ENCODE data around the gene CLRN1. TPM values are rescaled to one million over a fixed set of nuclear protein-coding genes. Genes with fewer than 3 reads are reported as not detected.

Gene CLRN1
- total and polyA plus RNA-seq, 4 donors = not detected

DNA sequence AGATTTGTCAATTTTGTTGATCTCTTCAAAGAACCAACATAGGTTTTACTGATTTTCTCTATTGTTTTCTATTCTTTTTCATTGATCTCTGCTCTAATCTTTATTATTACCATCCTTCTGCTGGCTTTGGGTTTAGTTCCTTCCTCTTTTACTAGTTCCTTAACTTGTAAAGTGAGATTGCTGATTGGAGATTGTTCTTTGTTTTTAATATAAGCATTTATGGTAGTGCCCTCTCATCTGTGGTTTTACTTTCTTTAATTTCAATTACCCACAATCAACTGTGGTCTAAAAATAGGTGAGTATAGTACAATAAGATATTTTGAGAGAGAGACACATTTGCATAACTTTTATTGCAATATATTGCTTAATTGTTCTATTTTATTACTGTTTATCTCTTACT, 13.2 kb upstream of the CLRN1 start:
- H3K9me3 ChIP-seq (ENCODE audit: control insufficient read depth in 4 of 4, low read length in 3 of 4) = no peaks in the 10 kb centered on the region
- TF ChIP-seq GABPA (IDR thresholded peaks at IDR 0.05 in 1 of 2, conservative IDR thresholded peaks at IDR 0.05 in 1 of 2) = no peak
- TF ChIP-seq RXRA (IDR thresholded peaks at IDR 0.05) = no peak
- TF ChIP-seq NR2F2 (IDR thresholded peaks at IDR 0.05) = no peak
- no peak for TF ChIP-seq HNF4A (conservative IDR thresholded peaks at IDR 0.05)
- TF ChIP-seq FOXA2 (IDR thresholded peaks at IDR 0.05) = no peak
- TF ChIP-seq, protein P1, sequence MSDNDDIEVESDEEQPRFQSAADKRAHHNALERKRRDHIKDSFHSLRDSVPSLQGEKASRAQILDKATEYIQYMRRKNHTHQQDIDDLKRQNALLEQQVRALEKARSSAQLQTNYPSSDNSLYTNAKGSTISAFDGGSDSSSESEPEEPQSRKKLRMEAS (IDR thresholded peaks at IDR 0.05) = no peak
- TF ChIP-seq, protein P2, sequence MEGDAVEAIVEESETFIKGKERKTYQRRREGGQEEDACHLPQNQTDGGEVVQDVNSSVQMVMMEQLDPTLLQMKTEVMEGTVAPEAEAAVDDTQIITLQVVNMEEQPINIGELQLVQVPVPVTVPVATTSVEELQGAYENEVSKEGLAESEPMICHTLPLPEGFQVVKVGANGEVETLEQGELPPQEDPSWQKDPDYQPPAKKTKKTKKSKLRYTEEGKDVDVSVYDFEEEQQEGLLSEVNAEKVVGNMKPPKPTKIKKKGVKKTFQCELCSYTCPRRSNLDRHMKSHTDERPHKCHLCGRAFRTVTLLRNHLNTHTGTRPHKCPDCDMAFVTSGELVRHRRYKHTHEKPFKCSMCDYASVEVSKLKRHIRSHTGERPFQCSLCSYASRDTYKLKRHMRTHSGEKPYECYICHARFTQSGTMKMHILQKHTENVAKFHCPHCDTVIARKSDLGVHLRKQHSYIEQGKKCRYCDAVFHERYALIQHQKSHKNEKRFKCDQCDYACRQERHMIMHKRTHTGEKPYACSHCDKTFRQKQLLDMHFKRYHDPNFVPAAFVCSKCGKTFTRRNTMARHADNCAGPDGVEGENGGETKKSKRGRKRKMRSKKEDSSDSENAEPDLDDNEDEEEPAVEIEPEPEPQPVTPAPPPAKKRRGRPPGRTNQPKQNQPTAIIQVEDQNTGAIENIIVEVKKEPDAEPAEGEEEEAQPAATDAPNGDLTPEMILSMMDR (IDR thresholded peaks at IDR 0.05; ENCODE audit: low read depth, low read length, missing input control) = no peak
- no peak for TF ChIP-seq EGR1 (IDR thresholded peaks at IDR 0.05; ENCODE audit: low read depth in 2 of 2)
- no peak for TF ChIP-seq FOXA1 (IDR thresholded peaks at IDR 0.05)
- TF ChIP-seq, protein P3, sequence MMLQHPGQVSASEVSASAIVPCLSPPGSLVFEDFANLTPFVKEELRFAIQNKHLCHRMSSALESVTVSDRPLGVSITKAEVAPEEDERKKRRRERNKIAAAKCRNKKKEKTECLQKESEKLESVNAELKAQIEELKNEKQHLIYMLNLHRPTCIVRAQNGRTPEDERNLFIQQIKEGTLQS (IDR thresholded peaks at IDR 0.05) = no peak
- TF ChIP-seq, protein P4, sequence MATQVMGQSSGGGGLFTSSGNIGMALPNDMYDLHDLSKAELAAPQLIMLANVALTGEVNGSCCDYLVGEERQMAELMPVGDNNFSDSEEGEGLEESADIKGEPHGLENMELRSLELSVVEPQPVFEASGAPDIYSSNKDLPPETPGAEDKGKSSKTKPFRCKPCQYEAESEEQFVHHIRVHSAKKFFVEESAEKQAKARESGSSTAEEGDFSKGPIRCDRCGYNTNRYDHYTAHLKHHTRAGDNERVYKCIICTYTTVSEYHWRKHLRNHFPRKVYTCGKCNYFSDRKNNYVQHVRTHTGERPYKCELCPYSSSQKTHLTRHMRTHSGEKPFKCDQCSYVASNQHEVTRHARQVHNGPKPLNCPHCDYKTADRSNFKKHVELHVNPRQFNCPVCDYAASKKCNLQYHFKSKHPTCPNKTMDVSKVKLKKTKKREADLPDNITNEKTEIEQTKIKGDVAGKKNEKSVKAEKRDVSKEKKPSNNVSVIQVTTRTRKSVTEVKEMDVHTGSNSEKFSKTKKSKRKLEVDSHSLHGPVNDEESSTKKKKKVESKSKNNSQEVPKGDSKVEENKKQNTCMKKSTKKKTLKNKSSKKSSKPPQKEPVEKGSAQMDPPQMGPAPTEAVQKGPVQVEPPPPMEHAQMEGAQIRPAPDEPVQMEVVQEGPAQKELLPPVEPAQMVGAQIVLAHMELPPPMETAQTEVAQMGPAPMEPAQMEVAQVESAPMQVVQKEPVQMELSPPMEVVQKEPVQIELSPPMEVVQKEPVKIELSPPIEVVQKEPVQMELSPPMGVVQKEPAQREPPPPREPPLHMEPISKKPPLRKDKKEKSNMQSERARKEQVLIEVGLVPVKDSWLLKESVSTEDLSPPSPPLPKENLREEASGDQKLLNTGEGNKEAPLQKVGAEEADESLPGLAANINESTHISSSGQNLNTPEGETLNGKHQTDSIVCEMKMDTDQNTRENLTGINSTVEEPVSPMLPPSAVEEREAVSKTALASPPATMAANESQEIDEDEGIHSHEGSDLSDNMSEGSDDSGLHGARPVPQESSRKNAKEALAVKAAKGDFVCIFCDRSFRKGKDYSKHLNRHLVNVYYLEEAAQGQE (IDR thresholded peaks at IDR 0.05) = no peak
- TF ChIP-seq YY1 (IDR thresholded peaks at IDR 0.05) = no peak
- no peak overlapping the region for H3K4me3 ChIP-seq (ENCODE audit: low read depth in 1 of 3, low read length in 3 of 3)
- H3K36me3 ChIP-seq (ENCODE audit: control insufficient read depth in 4 of 4, insufficient read depth in 3 of 4, low read depth in 1 of 4, low read length in 3 of 4) = no peaks in the 10 kb centered on the region
- no peak for DNase-seq (ENCODE audit: low spot score)
- no peak overlapping the region for H3K9ac ChIP-seq (ENCODE audit: low read depth in 1 of 2, low read length in 2 of 2)
- peaks cover 0 to 4% (median 2%) of the 10 kb centered on the region in 4 donors for H3K27me3 ChIP-seq (ENCODE audit: control insufficient read depth in 4 of 4, insufficient read depth in 4 of 4, low read length in 3 of 4)
- H3K4me1 ChIP-seq (ENCODE audit: control insufficient read depth in 4 of 4, insufficient read depth in 4 of 4, low read length in 3 of 4) = no peaks in the 10 kb centered on the region
- no peak overlapping the region for H3K27ac ChIP-seq (ENCODE audit: low read depth in 1 of 2, low read length in 2 of 2)

DNA sequence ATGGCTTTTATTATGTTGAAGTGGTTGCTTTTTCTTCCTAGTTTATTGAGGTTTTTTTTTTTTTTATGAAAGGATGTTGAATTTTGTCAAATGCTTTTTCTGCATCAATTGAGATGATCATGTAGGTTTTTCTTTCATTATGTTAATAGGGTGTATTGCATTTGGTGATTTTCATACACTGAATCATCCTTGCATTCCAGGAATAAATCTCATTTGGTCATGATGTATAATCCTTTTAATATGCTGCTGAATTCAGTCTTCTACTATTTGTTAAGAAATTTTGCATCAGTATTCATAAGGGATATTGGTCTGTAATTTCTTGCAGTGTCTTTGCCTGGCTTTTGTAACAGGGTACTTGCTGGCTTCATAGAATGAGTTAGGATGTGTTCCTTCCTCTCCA, 11.5 kb upstream of the CLRN1 start:
- Histone ChIP-seq H3K27me3 (ENCODE audit: control insufficient read depth in 4 of 4, insufficient read depth in 4 of 4, low read length in 3 of 4) (peaks cover 0 to 3% (median under 1%) of the 10 kb centered on the region in 4 donors), H3K36me3 (ENCODE audit: control insufficient read depth in 4 of 4, insufficient read depth in 3 of 4, low read depth in 1 of 4, low read length in 3 of 4) (no peaks in the 10 kb centered on the region), H3K4me3 (ENCODE audit: low read depth in 1 of 3, low read length in 3 of 3) (no peak overlapping the region), H3K9me3 (ENCODE audit: control insufficient read depth in 4 of 4, low read length in 3 of 4) (no peaks in the 10 kb centered on the region), H3K4me1 (ENCODE audit: control insufficient read depth in 4 of 4, insufficient read depth in 4 of 4, low read length in 3 of 4) (no peaks in the 10 kb centered on the region), H3K9ac (ENCODE audit: low read depth in 1 of 2, low read length in 2 of 2) (no peak overlapping the region), H3K27ac (ENCODE audit: low read depth in 1 of 2, low read length in 2 of 2) (no peak overlapping the region)
- no peak for DNase-seq (ENCODE audit: low spot score)
- TF ChIP-seq, protein P1 (IDR thresholded peaks at IDR 0.05) = no peak
- TF ChIP-seq TAF1 (conservative IDR thresholded peaks at IDR 0.05) = no peak
- TF ChIP-seq, protein P5, sequence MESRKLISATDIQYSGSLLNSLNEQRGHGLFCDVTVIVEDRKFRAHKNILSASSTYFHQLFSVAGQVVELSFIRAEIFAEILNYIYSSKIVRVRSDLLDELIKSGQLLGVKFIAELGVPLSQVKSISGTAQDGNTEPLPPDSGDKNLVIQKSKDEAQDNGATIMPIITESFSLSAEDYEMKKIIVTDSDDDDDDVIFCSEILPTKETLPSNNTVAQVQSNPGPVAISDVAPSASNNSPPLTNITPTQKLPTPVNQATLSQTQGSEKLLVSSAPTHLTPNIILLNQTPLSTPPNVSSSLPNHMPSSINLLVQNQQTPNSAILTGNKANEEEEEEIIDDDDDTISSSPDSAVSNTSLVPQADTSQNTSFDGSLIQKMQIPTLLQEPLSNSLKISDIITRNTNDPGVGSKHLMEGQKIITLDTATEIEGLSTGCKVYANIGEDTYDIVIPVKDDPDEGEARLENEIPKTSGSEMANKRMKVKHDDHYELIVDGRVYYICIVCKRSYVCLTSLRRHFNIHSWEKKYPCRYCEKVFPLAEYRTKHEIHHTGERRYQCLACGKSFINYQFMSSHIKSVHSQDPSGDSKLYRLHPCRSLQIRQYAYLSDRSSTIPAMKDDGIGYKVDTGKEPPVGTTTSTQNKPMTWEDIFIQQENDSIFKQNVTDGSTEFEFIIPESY (IDR thresholded peaks at IDR 0.05) = no peak
